ENCODE data around the gene PHLPP2. TPM values are rescaled to one million over a fixed set of nuclear protein-coding genes. Genes with fewer than 3 reads are reported as not detected.
"Not testable (repeated sequence)": the region's sequence is repeated elsewhere in the genome, so short reads cannot be mapped to it uniquely, and the experiment has no call there.

PHLPP2 gene
- total and polyA plus RNA-seq, 5 donors from 2014 or later = 1.7 to 10.1 (median 2.3) TPM

DNA sequence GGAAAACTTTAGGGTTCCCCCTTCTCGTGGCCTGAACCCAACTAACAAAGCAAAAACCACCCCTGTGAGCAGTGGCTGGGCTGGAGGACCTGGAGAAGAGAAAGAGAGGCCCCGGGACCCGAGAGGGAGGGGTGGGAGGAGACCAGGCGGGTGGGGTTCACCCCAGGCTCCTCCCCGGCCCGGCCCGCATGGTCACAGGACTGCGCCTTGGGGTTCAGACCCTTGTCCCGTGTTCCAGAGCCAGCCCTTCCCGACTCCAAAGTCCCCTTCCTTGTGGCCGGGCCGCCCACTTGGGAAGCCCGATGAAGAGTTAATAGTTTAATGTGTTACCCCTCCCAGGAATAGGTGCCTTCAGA lies 97.7 kb downstream of the PHLPP2 start:
- Mint-ChIP-seq H3K27ac (no peak overlapping the region), H3K4me1 (peaks cover 0 to 8% (median 6%) of the 10 kb centered on the region in 4 donors), H3K36me3 (no peaks in the 10 kb centered on the region), H3K27me3 (peaks cover 23% of the 10 kb centered on the region), H3K9me3 (no peaks in the 10 kb centered on the region), H3K4me3 (no peak overlapping the region)
- Histone ChIP-seq H3K27me3 (ENCODE audit: control insufficient read depth, insufficient read depth, low read length) (peaks cover 9% of the 10 kb centered on the region), H3K27ac (ENCODE audit: insufficient read depth, low read length, poor library complexity, severe bottlenecking) (no peak overlapping the region), H3K36me3 (ENCODE audit: control insufficient read depth, insufficient read depth, low read length) (no peaks in the 10 kb centered on the region), H3K4me3 (ENCODE audit: low read depth, low read length) (no peak overlapping the region), H3K4me1 (ENCODE audit: control insufficient read depth, insufficient read depth, low read length, poor library complexity, severe bottlenecking) (peaks cover 19% of the 10 kb centered on the region), H3K9me3 (ENCODE audit: control insufficient read depth in 2 of 2, low read length in 2 of 2) (no peaks in the 10 kb centered on the region)
- ATAC-seq (ENCODE audit: low read depth in 2 of 2) (no peak), DNase-seq (no peak)

DNA sequence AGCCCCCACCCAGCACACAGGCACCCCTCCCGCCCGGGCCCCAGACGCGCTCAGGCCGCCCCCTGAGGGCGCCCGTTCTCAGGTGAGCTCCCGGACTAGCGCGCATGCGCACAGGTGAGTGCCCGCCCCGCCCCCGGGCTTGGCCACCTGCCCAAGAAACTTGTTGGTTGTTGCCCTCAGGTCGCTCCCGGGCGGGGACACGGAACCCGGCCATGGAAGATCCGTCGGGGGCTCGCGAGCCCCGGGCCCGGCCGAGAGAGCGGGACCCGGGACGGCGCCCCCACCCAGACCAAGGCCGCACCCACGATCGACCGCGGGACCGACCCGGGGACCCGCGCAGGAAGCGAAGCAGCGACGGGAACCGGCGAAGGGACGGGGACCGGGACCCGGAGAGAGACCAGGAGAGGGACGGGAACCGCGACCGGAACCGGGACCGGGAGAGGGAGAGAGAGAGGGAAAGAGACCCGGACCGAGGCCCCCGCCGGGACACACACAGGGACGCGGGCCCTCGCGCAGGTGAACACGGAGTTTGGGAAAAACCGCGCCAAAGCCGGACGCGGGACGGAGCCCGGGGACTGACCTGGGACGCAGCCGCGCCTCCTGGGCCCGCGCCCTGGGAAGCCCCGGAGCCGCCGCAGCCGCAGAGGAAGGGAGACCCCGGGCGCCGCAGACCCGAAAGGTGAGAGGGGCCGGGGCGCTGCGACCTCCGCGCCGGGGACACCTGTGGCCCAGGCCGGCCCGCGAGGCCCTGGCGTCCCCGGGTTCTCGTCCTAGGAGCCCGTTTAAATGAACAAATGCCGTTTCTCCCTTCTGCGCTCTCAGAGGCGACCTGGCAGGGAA lies 98.3 kb downstream of the PHLPP2 start, which contains the start of gene MARVELD3:
Gene MARVELD3, plus strand, starts transcription at position 167 of the 840 bp plus-strand sequence. Its CDS starts 46 bp downstream, at position 213.
- peaks cover 0 to 11% (median 7%) of the 10 kb centered on the region in 4 donors for H3K4me1 Mint-ChIP-seq
- no peaks in the 10 kb centered on the region for H3K9me3 Mint-ChIP-seq
- no peak within 1 kb of the TSS for H3K27ac Mint-ChIP-seq

DNA sequence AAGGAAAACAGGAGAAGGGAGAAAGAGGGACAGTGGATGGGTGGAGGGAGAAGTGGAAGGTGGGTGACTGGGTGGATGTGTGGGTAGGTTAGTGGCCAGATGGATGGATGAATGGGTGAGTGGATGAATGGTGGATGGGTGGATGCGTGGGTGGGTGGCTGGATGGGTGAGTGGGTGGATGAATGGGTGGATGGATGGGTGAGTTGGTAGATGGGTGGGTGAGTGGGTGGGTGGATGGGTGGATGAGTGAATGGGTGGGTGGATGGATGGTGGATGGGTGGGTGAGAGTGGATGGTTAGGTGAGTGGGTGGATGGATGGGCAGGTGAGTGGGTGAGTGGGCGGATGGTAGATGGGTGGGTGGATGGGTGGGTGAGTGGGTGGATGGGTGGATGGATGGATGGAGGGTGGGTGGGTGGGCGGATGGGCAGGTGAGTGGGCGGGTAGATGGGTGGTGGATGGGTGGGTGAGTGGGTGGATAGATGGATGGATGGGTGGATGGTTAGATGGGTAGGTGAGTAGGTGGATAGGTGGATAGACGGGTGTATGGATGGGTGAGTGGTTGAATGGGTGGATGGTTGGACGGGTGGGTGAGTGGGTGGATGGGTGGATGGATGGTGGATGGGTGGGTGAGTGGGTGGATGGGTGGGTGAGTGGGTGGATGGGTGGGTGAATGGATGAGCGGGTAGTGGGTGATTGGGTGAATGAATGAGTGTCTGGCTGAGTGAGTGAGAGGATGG lies 99.2 kb downstream of the PHLPP2 start:
- H3K4me3 Mint-ChIP-seq = peak overlapping the region in 2 of 4 donors; percentile 2 to 81
- H3K27ac Mint-ChIP-seq = no peak overlapping the region
- H3K4me1 Mint-ChIP-seq = peaks cover 0 to 16% (median 7%) of the 10 kb centered on the region in 4 donors
- DNase-seq (no peak), ATAC-seq (ENCODE audit: low read depth in 2 of 2) (no peak)
- H3K27me3 ChIP-seq (ENCODE audit: control insufficient read depth, insufficient read depth, low read length) = peaks cover 9% of the 10 kb centered on the region
- H3K36me3 Mint-ChIP-seq = no peaks in the 10 kb centered on the region
- no peak overlapping the region for H3K4me3 ChIP-seq (ENCODE audit: low read depth, low read length)
- H3K36me3 ChIP-seq (ENCODE audit: control insufficient read depth, insufficient read depth, low read length) = no peaks in the 10 kb centered on the region
- H3K27me3 Mint-ChIP-seq = peaks cover 25% of the 10 kb centered on the region
- H3K27ac ChIP-seq (ENCODE audit: insufficient read depth, low read length, poor library complexity, severe bottlenecking) = no peak overlapping the region
- no peaks in the 10 kb centered on the region for H3K9me3 Mint-ChIP-seq
- no peaks in the 10 kb centered on the region for H3K9me3 ChIP-seq (ENCODE audit: control insufficient read depth in 2 of 2, low read length in 2 of 2)
- peaks cover 20% of the 10 kb centered on the region for H3K4me1 ChIP-seq (ENCODE audit: control insufficient read depth, insufficient read depth, low read length, poor library complexity, severe bottlenecking)

More for the DNA sequence above, 98.3 kb downstream of the PHLPP2 start, which contains the start of gene MARVELD3:
- peaks cover 23% of the 10 kb centered on the region for H3K27me3 Mint-ChIP-seq
- DNase-seq (peak in 1 of 3 donors; percentile 23), ATAC-seq (ENCODE audit: low read depth in 2 of 2) (no peak)
- Histone ChIP-seq H3K27me3 (ENCODE audit: control insufficient read depth, insufficient read depth, low read length) (peaks cover 9% of the 10 kb centered on the region), H3K4me1 (ENCODE audit: control insufficient read depth, insufficient read depth, low read length, poor library complexity, severe bottlenecking) (peaks cover 20% of the 10 kb centered on the region), H3K4me3 (ENCODE audit: low read depth, low read length) (no peak within 1 kb of the TSS), H3K27ac (ENCODE audit: insufficient read depth, low read length, poor library complexity, severe bottlenecking) (no peak within 1 kb of the TSS), H3K36me3 (ENCODE audit: control insufficient read depth, insufficient read depth, low read length) (no peaks in the 10 kb centered on the region), H3K9me3 (ENCODE audit: control insufficient read depth in 2 of 2, low read length in 2 of 2) (no peaks in the 10 kb centered on the region)
- H3K36me3 Mint-ChIP-seq = no peaks in the 10 kb centered on the region
- H3K4me3 Mint-ChIP-seq = peak within 1 kb of the TSS in 2 of 4 donors; percentile 63 to 81

DNA sequence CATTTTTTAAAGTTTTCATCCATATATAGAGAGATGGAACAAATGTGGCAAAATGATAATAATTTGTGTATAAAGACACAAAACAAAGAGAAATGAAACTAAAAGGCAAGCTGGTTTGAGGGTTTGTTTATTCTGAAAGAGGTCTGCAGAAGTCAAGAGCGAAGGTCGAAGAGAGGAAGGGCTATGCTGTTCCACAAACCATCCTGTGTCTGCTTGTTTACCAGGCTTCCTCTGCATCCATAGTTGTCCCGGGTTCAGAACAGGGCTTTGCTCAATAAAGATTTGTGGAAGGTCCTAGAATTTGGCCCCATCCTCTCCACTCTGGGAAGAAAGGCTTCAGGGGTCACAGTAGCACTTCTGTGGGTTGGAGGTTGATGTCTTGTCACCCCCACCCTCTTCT lies 100.9 kb downstream of the PHLPP2 start:
- Histone ChIP-seq H3K9me3 (ENCODE audit: control insufficient read depth in 2 of 2, low read length in 2 of 2) (no peaks in the 10 kb centered on the region), H3K4me3 (ENCODE audit: low read depth, low read length) (no peak overlapping the region), H3K4me1 (ENCODE audit: control insufficient read depth, insufficient read depth, low read length, poor library complexity, severe bottlenecking) (peaks cover 20% of the 10 kb centered on the region), H3K36me3 (ENCODE audit: control insufficient read depth, insufficient read depth, low read length) (no peaks in the 10 kb centered on the region), H3K27me3 (ENCODE audit: control insufficient read depth, insufficient read depth, low read length) (peaks cover 9% of the 10 kb centered on the region), H3K27ac (ENCODE audit: insufficient read depth, low read length, poor library complexity, severe bottlenecking) (no peak overlapping the region)
- peak in 1 of 3 donors; percentile 60 for DNase-seq
- no peak for ATAC-seq (ENCODE audit: low read depth in 2 of 2)
- H3K4me1 Mint-ChIP-seq = peaks cover 0 to 16% (median 7%) of the 10 kb centered on the region in 4 donors
- H3K27me3 Mint-ChIP-seq = peaks cover 20% of the 10 kb centered on the region
- H3K27ac Mint-ChIP-seq = no peak overlapping the region
- H3K36me3 Mint-ChIP-seq = no peaks in the 10 kb centered on the region
- no peak overlapping the region for H3K4me3 Mint-ChIP-seq
- H3K9me3 Mint-ChIP-seq = no peaks in the 10 kb centered on the region

DNA sequence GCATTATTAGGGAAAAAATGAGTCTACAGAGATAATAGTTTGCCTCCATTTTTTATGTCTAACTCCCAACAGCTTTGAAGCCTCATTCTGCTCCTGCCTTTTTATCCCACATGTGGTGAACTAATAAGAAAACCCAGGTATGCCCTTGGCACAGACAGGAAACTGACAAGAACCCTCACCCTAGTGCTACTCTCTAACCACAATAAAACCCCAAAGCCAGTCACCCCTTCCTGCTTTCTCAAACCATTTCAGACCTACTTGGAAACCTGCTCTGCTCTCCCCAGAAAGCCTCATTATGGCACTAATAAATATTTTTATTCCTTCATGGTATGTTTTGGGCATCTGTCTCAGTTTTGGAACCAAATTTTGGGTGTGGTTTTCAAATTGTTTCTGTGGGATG lies 102.4 kb downstream of the PHLPP2 start:
- peaks cover 23% of the 10 kb centered on the region for H3K27me3 Mint-ChIP-seq
- ATAC-seq (ENCODE audit: low read depth in 2 of 2) = peak in 1 of 2 donors; percentile 56
- Histone ChIP-seq H3K9me3 (ENCODE audit: control insufficient read depth in 2 of 2, low read length in 2 of 2) (no peaks in the 10 kb centered on the region), H3K27me3 (ENCODE audit: control insufficient read depth, insufficient read depth, low read length) (peaks cover 13% of the 10 kb centered on the region), H3K4me3 (ENCODE audit: low read depth, low read length) (no peak overlapping the region), H3K4me1 (ENCODE audit: control insufficient read depth, insufficient read depth, low read length, poor library complexity, severe bottlenecking) (peaks cover 20% of the 10 kb centered on the region), H3K36me3 (ENCODE audit: control insufficient read depth, insufficient read depth, low read length) (no peaks in the 10 kb centered on the region), H3K27ac (ENCODE audit: insufficient read depth, low read length, poor library complexity, severe bottlenecking) (no peak overlapping the region)
- DNase-seq = peak in 1 of 3 donors; percentile 83
- peaks cover 0 to 16% (median 7%) of the 10 kb centered on the region in 4 donors for H3K4me1 Mint-ChIP-seq
- H3K4me3 Mint-ChIP-seq = peak overlapping the region in 1 of 4 donors; percentile 48
- H3K9me3 Mint-ChIP-seq = no peaks in the 10 kb centered on the region
- H3K36me3 Mint-ChIP-seq = no peaks in the 10 kb centered on the region
- H3K27ac Mint-ChIP-seq = peak overlapping the region in 1 of 3 donors; percentile 80

DNA sequence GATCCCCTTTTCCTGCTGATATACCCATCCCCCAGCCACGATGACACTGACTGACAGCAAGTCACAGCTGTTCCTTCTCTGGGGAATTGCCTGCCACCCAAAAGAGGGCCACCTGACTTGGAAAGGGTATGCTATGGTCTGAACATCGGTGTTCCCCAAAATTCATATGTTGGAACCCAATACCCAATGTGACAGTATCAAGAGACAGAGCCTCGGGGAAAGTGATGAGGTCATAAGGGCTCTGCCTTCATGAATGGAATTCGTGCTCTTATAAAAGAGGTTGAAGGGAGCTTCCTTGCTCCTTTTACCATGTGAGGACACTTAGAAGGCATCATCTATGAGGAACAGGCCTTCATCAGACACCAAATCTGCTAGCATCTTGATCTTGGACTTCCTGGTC lies 106.1 kb downstream of the PHLPP2 start:
- ATAC-seq (ENCODE audit: low read depth in 2 of 2) = no peak
- H3K9me3 Mint-ChIP-seq = no peaks in the 10 kb centered on the region
- no peaks in the 10 kb centered on the region for H3K36me3 Mint-ChIP-seq
- peaks cover 0 to 14% (median 7%) of the 10 kb centered on the region in 4 donors for H3K4me1 Mint-ChIP-seq
- no peak overlapping the region for H3K4me3 ChIP-seq (ENCODE audit: low read depth, low read length)
- no peak overlapping the region for H3K27ac ChIP-seq (ENCODE audit: insufficient read depth, low read length, poor library complexity, severe bottlenecking)
- peaks cover 8% of the 10 kb centered on the region for H3K4me1 ChIP-seq (ENCODE audit: control insufficient read depth, insufficient read depth, low read length, poor library complexity, severe bottlenecking)
- H3K27ac Mint-ChIP-seq = peak overlapping the region in 1 of 3 donors; percentile 26
- no peak for DNase-seq
- H3K27me3 ChIP-seq (ENCODE audit: control insufficient read depth, insufficient read depth, low read length) = peaks cover 5% of the 10 kb centered on the region
- H3K27me3 Mint-ChIP-seq = peaks cover 33% of the 10 kb centered on the region
- H3K4me3 Mint-ChIP-seq = no peak overlapping the region
- H3K9me3 ChIP-seq (ENCODE audit: control insufficient read depth in 2 of 2, low read length in 2 of 2) = no peaks in the 10 kb centered on the region
- no peaks in the 10 kb centered on the region for H3K36me3 ChIP-seq (ENCODE audit: control insufficient read depth, insufficient read depth, low read length)

DNA sequence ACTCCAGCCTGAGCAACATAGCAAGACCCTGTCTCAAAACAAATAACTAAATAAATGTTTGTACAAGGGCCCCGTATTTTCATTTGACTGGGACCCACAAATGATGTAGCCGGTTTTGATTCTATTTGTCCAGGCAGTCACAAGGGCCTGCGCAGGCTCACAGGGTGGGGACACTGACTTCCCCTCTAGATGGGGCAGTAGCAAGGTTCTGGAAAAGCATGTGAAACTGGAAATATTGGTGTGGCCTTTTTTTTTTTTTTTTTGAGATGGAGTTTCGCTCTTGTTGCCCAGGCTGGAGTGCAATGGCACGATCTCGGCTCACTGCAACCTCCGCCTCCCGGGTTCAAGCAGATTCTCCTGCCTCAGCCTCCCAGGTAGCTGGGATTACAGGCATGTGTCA lies 109.5 kb downstream of the PHLPP2 start:
- H3K4me1 ChIP-seq (ENCODE audit: control insufficient read depth, insufficient read depth, low read length, poor library complexity, severe bottlenecking); H3K36me3 ChIP-seq (ENCODE audit: control insufficient read depth, insufficient read depth, low read length); H3K36me3 Mint-ChIP-seq; H3K4me3 Mint-ChIP-seq; H3K27ac Mint-ChIP-seq; H3K4me3 ChIP-seq (ENCODE audit: low read depth, low read length); DNase-seq; H3K4me1 Mint-ChIP-seq; H3K9me3 Mint-ChIP-seq; H3K9me3 ChIP-seq (ENCODE audit: control insufficient read depth in 2 of 2, low read length in 2 of 2); H3K27ac ChIP-seq (ENCODE audit: insufficient read depth, low read length, poor library complexity, severe bottlenecking); ATAC-seq (ENCODE audit: low read depth in 2 of 2); H3K27me3 ChIP-seq (ENCODE audit: control insufficient read depth, insufficient read depth, low read length): not testable (repeated sequence)
- H3K27me3 Mint-ChIP-seq = peaks cover 46% of the 10 kb centered on the region

Data from CD4-positive, CD25-positive, alpha-beta regulatory T cell (primary cell).